ENCODE data around the gene ADGRV1. TPM values are rescaled to one million over a fixed set of nuclear protein-coding genes. Genes with fewer than 3 reads are reported as not detected.

Gene ADGRV1
- total and polyA plus RNA-seq, 7 experiments from 2014 or later: 0.32 to 1.1 TPM; not detected in 5

DNA sequence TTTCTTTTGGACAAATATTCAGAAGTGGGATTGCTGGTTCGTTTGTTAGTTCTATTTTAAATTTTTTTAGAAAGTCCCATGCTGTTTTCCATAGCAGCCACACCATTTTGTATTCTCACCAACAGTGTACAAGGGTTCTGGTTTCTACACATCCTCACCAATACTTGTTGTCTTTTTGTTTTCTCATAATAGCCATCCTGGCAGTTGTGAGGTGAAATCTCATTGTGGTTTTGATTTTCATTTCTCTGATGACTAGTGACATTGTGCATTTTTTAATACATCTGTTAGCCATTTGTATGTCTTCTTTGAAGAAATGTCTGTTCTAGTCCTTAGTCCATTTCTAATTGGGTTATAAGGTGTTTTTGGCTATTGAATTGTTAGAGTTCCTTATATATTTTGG is 610.3 kb downstream of the ADGRV1 start:
- DNase-seq: no peak
- H3K9me3 ChIP-seq (ENCODE audit: control insufficient read depth in 2 of 3, low read length in 3 of 3): no peaks in the 10 kb centered on the region
- no peaks in the 10 kb centered on the region for H3K4me1 ChIP-seq (ENCODE audit: control insufficient read depth in 2 of 2, insufficient read depth in 2 of 2, low read length in 2 of 2)
- intact Hi-C loops (cut with micrococcal nuclease): no loop called here
- H3K4me3 ChIP-seq (ENCODE audit: low read length): no peak overlapping the region
- H3K27me3 ChIP-seq (ENCODE audit: control insufficient read depth in 2 of 2, insufficient read depth in 2 of 2, low read length in 2 of 2): no peaks in the 10 kb centered on the region
- peaks cover 0 to 9% (median 0%) of the 10 kb centered on the region in 7 donors for H3K4me1 Mint-ChIP-seq
- no peak overlapping the region for H3K4me3 Mint-ChIP-seq
- H3K27me3 Mint-ChIP-seq: peaks cover 0 to 9% (median 0%) of the 10 kb centered on the region in 5 donors
- H3K9me3 Mint-ChIP-seq: no peaks in the 10 kb centered on the region
- POLR2A ChIA-PET: no interaction called here
- CTCF ChIA-PET: no interaction called here
- H3K27ac ChIP-seq (ENCODE audit: low read depth, low read length): no peak overlapping the region
- no peak for ATAC-seq
- no peaks in the 10 kb centered on the region for H3K36me3 ChIP-seq (ENCODE audit: control insufficient read depth in 2 of 3, insufficient read depth in 3 of 3, low read length in 3 of 3)
- no peaks in the 10 kb centered on the region for H3K36me3 Mint-ChIP-seq
- H3K27ac Mint-ChIP-seq: no peak overlapping the region

GRCh38 chr5:91170266-91170665 is 611.7 kb downstream of the ADGRV1 start:
- POLR2A ChIA-PET: no interaction called here
- CTCF ChIA-PET: no interaction called here
- Histone ChIP-seq H3K27ac (ENCODE audit: low read depth, low read length) (no peak overlapping the region), H3K27me3 (ENCODE audit: control insufficient read depth in 2 of 2, insufficient read depth in 2 of 2, low read length in 2 of 2) (no peaks in the 10 kb centered on the region), H3K9me3 (ENCODE audit: control insufficient read depth in 2 of 3, low read length in 3 of 3) (no peaks in the 10 kb centered on the region), H3K4me3 (ENCODE audit: low read length) (no peak overlapping the region), H3K36me3 (ENCODE audit: control insufficient read depth in 2 of 3, insufficient read depth in 3 of 3, low read length in 3 of 3) (no peaks in the 10 kb centered on the region), H3K4me1 (ENCODE audit: control insufficient read depth in 2 of 2, insufficient read depth in 2 of 2, low read length in 2 of 2) (no peaks in the 10 kb centered on the region)
- H3K36me3 Mint-ChIP-seq: no peaks in the 10 kb centered on the region
- H3K4me3 Mint-ChIP-seq: no peak overlapping the region
- peaks cover 0 to 9% (median 0%) of the 10 kb centered on the region in 7 donors for H3K4me1 Mint-ChIP-seq
- intact Hi-C loops (cut with micrococcal nuclease): loop anchor here in 1 of 2 donors (1.0 kb wide), 1 partner anchor 8 kb away; no protein-coding TSS in a partner anchor
- H3K27ac Mint-ChIP-seq: no peak overlapping the region
- ATAC-seq (peak; percentile 85), DNase-seq (no peak)
- H3K27me3 Mint-ChIP-seq: peaks cover 0 to 9% (median 0%) of the 10 kb centered on the region in 5 donors
- no peaks in the 10 kb centered on the region for H3K9me3 Mint-ChIP-seq

DNA sequence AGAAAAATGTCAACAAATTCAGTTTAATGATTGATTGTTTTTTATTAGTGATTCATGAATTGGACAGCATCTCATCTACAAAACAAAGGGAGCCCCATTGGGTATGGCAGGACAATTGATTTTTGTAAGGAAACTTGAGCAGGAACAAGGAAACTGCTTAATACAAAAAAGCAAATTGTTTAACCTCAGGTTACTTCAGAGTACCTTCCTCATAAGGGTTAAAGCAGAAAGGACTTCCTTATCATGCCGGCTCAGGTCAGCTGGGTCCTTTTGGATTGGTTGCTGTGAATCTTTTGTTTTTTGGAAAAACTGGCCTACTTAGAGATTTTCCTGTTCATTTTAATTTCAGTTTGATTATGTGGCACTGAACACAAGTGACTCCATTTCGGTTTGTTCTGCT is 612.7 kb downstream of the ADGRV1 start:
- Histone ChIP-seq H3K36me3 (ENCODE audit: control insufficient read depth in 2 of 3, insufficient read depth in 3 of 3, low read length in 3 of 3) (no peaks in the 10 kb centered on the region), H3K4me1 (ENCODE audit: control insufficient read depth in 2 of 2, insufficient read depth in 2 of 2, low read length in 2 of 2) (no peaks in the 10 kb centered on the region), H3K4me3 (ENCODE audit: low read length) (no peak overlapping the region), H3K27ac (ENCODE audit: low read depth, low read length) (no peak overlapping the region), H3K27me3 (ENCODE audit: control insufficient read depth in 2 of 2, insufficient read depth in 2 of 2, low read length in 2 of 2) (no peaks in the 10 kb centered on the region), H3K9me3 (ENCODE audit: control insufficient read depth in 2 of 3, low read length in 3 of 3) (no peaks in the 10 kb centered on the region)
- Mint-ChIP-seq H3K27me3 (peaks cover 0 to 9% (median 0%) of the 10 kb centered on the region in 5 donors), H3K4me3 (no peak overlapping the region), H3K4me1 (peaks cover 0 to 9% (median 0%) of the 10 kb centered on the region in 7 donors), H3K27ac (no peak overlapping the region), H3K36me3 (no peaks in the 10 kb centered on the region), H3K9me3 (no peaks in the 10 kb centered on the region)
- ATAC-seq (no peak), DNase-seq (no peak)
- POLR2A ChIA-PET: no interaction called here
- intact Hi-C loops (cut with micrococcal nuclease): no loop called here
- CTCF ChIA-PET: no interaction called here

GRCh38 chr5:91174396-91174795 is 615.8 kb downstream of the ADGRV1 start:
- Histone ChIP-seq H3K4me3 (ENCODE audit: low read length) (no peak overlapping the region), H3K27ac (ENCODE audit: low read depth, low read length) (no peak overlapping the region), H3K36me3 (ENCODE audit: control insufficient read depth in 2 of 3, insufficient read depth in 3 of 3, low read length in 3 of 3) (no peaks in the 10 kb centered on the region), H3K27me3 (ENCODE audit: control insufficient read depth in 2 of 2, insufficient read depth in 2 of 2, low read length in 2 of 2) (no peaks in the 10 kb centered on the region), H3K4me1 (ENCODE audit: control insufficient read depth in 2 of 2, insufficient read depth in 2 of 2, low read length in 2 of 2) (no peaks in the 10 kb centered on the region), H3K9me3 (ENCODE audit: control insufficient read depth in 2 of 3, low read length in 3 of 3) (no peaks in the 10 kb centered on the region)
- intact Hi-C loops (cut with micrococcal nuclease): no loop called here
- Mint-ChIP-seq H3K9me3 (peaks cover 0 to under 1% (median 0%) of the 10 kb centered on the region in 11 donors), H3K27me3 (peaks cover 0 to 10% (median 0%) of the 10 kb centered on the region in 5 donors), H3K4me3 (no peak overlapping the region), H3K36me3 (no peaks in the 10 kb centered on the region), H3K27ac (no peak overlapping the region), H3K4me1 (peaks cover 0 to 9% (median 0%) of the 10 kb centered on the region in 7 donors)
- ATAC-seq (no peak), DNase-seq (no peak)
- POLR2A ChIA-PET: no interaction called here
- CTCF ChIA-PET: no interaction called here

- Mint-ChIP-seq H3K4me3 (no peak overlapping the region), H3K9me3 (peaks cover 0 to 5% (median 0%) of the 10 kb centered on the region in 11 donors), H3K36me3 (no peaks in the 10 kb centered on the region), H3K4me1 (no peaks in the 10 kb centered on the region), H3K27ac (no peak overlapping the region), H3K27me3 (peaks cover 0 to 10% (median 0%) of the 10 kb centered on the region in 5 donors)
- ChIA-PET POLR2A (no interaction called here), CTCF (no interaction called here)
- Histone ChIP-seq H3K4me1 (ENCODE audit: control insufficient read depth in 2 of 2, insufficient read depth in 2 of 2, low read length in 2 of 2) (no peaks in the 10 kb centered on the region), H3K36me3 (ENCODE audit: control insufficient read depth in 2 of 3, insufficient read depth in 3 of 3, low read length in 3 of 3) (no peaks in the 10 kb centered on the region), H3K27ac (ENCODE audit: low read depth, low read length) (no peak overlapping the region), H3K27me3 (ENCODE audit: control insufficient read depth in 2 of 2, insufficient read depth in 2 of 2, low read length in 2 of 2) (no peaks in the 10 kb centered on the region), H3K9me3 (ENCODE audit: control insufficient read depth in 2 of 3, low read length in 3 of 3) (no peaks in the 10 kb centered on the region), H3K4me3 (ENCODE audit: low read length) (no peak overlapping the region)
- DNase-seq: no peak
- ATAC-seq: no peak
- intact Hi-C loops (cut with micrococcal nuclease): no loop called here
These were observed 617.1 kb downstream of the ADGRV1 start for GRCh38 chr5:91175708-91176107.

GRCh38 chr5:91176288-91177016 is 617.9 kb downstream of the ADGRV1 start:
- H3K4me1 ChIP-seq (ENCODE audit: control insufficient read depth in 2 of 2, insufficient read depth in 2 of 2, low read length in 2 of 2): no peaks in the 10 kb centered on the region
- H3K27me3 ChIP-seq (ENCODE audit: control insufficient read depth in 2 of 2, insufficient read depth in 2 of 2, low read length in 2 of 2): no peaks in the 10 kb centered on the region
- H3K4me1 Mint-ChIP-seq: no peaks in the 10 kb centered on the region
- no peaks in the 10 kb centered on the region for H3K36me3 Mint-ChIP-seq
- DNase-seq: no peak
- H3K27me3 Mint-ChIP-seq: peaks cover 0 to 10% (median 0%) of the 10 kb centered on the region in 5 donors
- ChIA-PET POLR2A (no interaction called here), CTCF (no interaction called here)
- no peak overlapping the region for H3K4me3 Mint-ChIP-seq
- H3K9me3 Mint-ChIP-seq: peaks cover 0 to 5% (median 0%) of the 10 kb centered on the region in 11 donors
- intact Hi-C loops (cut with micrococcal nuclease): no loop called here
- H3K4me3 ChIP-seq (ENCODE audit: low read length): no peak overlapping the region
- no peak overlapping the region for H3K27ac ChIP-seq (ENCODE audit: low read depth, low read length)
- H3K9me3 ChIP-seq (ENCODE audit: control insufficient read depth in 2 of 3, low read length in 3 of 3): no peaks in the 10 kb centered on the region
- no peaks in the 10 kb centered on the region for H3K36me3 ChIP-seq (ENCODE audit: control insufficient read depth in 2 of 3, insufficient read depth in 3 of 3, low read length in 3 of 3)
- no peak overlapping the region for H3K27ac Mint-ChIP-seq
- no peak for ATAC-seq

GRCh38 chr5:91177085-91177484 is 618.5 kb downstream of the ADGRV1 start:
- H3K4me3 ChIP-seq (ENCODE audit: low read length): no peak overlapping the region
- no peak overlapping the region for H3K27ac ChIP-seq (ENCODE audit: low read depth, low read length)
- H3K9me3 ChIP-seq (ENCODE audit: control insufficient read depth in 2 of 3, low read length in 3 of 3): no peaks in the 10 kb centered on the region
- POLR2A ChIA-PET: no interaction called here
- Mint-ChIP-seq H3K27ac (no peak overlapping the region), H3K9me3 (peaks cover 0 to 5% (median 0%) of the 10 kb centered on the region in 11 donors), H3K27me3 (peaks cover 0 to 10% (median 0%) of the 10 kb centered on the region in 5 donors), H3K36me3 (no peaks in the 10 kb centered on the region), H3K4me1 (no peaks in the 10 kb centered on the region), H3K4me3 (no peak overlapping the region)
- CTCF ChIA-PET: no interaction called here
- no peaks in the 10 kb centered on the region for H3K4me1 ChIP-seq (ENCODE audit: control insufficient read depth in 2 of 2, insufficient read depth in 2 of 2, low read length in 2 of 2)
- ATAC-seq (no peak), DNase-seq (no peak)
- H3K36me3 ChIP-seq (ENCODE audit: control insufficient read depth in 2 of 3, insufficient read depth in 3 of 3, low read length in 3 of 3): no peaks in the 10 kb centered on the region
- intact Hi-C loops (cut with micrococcal nuclease): no loop called here
- H3K27me3 ChIP-seq (ENCODE audit: control insufficient read depth in 2 of 2, insufficient read depth in 2 of 2, low read length in 2 of 2): no peaks in the 10 kb centered on the region

Data from naive thymus-derived CD4-positive, alpha-beta T cell (primary cell).